ENCODE data around the gene TCEAL6. TPM values are rescaled to one million over a fixed set of nuclear protein-coding genes. Genes with fewer than 3 reads are reported as not detected.

Gene TCEAL6
- total RNA-seq, 2 donors from 2014 or later, result 36.8 TPM; not detected in 1

DNA sequence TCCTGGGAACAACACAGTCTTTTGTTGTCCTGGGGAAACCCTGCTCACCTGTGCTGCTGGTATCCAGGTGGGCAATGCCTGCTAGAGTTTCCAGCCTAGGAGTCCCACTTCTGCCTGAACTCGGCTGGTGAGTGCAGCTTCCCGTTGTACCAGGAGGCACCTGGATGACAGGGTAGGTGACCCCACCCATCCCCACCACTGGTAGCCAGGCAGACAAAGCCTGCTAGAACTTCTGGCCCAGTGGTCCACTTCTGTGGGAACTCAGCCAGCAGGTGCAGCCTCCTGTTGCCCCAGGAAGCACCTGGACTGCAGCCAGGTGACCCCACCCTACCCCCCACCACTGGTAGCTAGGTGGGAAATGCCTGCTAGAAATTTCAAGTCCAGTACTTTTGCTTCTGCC lies 26.5 kb downstream of the TCEAL6 start:
- Histone ChIP-seq H3K27ac (no peak overlapping the region), H3K36me3 (no peaks in the 10 kb centered on the region), H3K27me3 (replicated peaks; ENCODE audit: insufficient read depth) (no peaks in the 10 kb centered on the region), H3K9me3 (no peaks in the 10 kb centered on the region), H3K4me3 (no peak overlapping the region), H3K4me1 (replicated peaks) (no peaks in the 10 kb centered on the region)
- no CpG with 5 or more reads among the region's 2 CpGs for WGBS
- TF ChIP-seq, protein P1, sequence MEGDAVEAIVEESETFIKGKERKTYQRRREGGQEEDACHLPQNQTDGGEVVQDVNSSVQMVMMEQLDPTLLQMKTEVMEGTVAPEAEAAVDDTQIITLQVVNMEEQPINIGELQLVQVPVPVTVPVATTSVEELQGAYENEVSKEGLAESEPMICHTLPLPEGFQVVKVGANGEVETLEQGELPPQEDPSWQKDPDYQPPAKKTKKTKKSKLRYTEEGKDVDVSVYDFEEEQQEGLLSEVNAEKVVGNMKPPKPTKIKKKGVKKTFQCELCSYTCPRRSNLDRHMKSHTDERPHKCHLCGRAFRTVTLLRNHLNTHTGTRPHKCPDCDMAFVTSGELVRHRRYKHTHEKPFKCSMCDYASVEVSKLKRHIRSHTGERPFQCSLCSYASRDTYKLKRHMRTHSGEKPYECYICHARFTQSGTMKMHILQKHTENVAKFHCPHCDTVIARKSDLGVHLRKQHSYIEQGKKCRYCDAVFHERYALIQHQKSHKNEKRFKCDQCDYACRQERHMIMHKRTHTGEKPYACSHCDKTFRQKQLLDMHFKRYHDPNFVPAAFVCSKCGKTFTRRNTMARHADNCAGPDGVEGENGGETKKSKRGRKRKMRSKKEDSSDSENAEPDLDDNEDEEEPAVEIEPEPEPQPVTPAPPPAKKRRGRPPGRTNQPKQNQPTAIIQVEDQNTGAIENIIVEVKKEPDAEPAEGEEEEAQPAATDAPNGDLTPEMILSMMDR (IDR thresholded peaks at IDR 0.05), result no peak
- no peak for TF ChIP-seq POLR2AphosphoS5 (IDR thresholded peaks at IDR 0.05)
- no peak for TF ChIP-seq POLR2A (IDR thresholded peaks at IDR 0.05)
- intact Hi-C loops (cut with DNase I), result no loop called here
- no peak for DNase-seq (ENCODE audit: low spot score)

DNA sequence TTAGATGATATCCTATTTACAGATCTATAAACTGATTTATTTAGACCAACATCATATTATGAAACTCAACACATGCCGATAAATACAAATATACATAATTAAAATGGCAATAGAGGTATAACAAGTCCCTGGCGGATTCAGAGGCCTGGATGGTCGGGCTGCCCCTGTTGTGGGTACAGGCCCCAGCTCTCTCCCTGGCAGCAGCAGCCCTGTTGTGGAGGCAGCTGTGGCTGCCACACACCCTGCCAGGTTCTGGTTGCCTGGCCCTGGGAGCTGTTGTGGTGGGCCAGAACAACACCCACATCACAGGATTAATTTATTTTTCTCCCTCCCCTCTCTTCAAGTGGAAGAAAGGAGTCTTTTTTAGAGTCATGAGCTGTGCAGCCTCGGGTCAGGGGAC lies 28.9 kb downstream of the TCEAL6 start:
- intact Hi-C loops (cut with DNase I), result no loop called here
- TF ChIP-seq POLR2A (IDR thresholded peaks at IDR 0.05) (no peak), POLR2AphosphoS5 (IDR thresholded peaks at IDR 0.05) (no peak)
- TF ChIP-seq, protein P1 (IDR thresholded peaks at IDR 0.05), result no peak
- Histone ChIP-seq H3K4me1 (replicated peaks) (no peaks in the 10 kb centered on the region), H3K27ac (no peak overlapping the region), H3K9me3 (no peaks in the 10 kb centered on the region), H3K4me3 (no peak overlapping the region), H3K27me3 (replicated peaks; ENCODE audit: insufficient read depth) (no peaks in the 10 kb centered on the region), H3K36me3 (no peaks in the 10 kb centered on the region)
- DNase-seq (ENCODE audit: low spot score), result no peak
- WGBS, result 89% methylated on average over 4 of the region's 4 CpGs

Other genes starting within 250 kb of the TCEAL6 start
- 10 to 100 TPM in 1 of 2 donors, 1 to 10 TPM in 1; 7.3 to 14.2 TPM for gene ZMAT1, start 210.5 kb downstream of the TCEAL6 start, total RNA-seq
- 10 to 100 TPM in 1 of 2 donors, 1 to 10 TPM in 1; 1.6 to 37.0 TPM for gene TCEAL2, start 16.8 kb downstream of the TCEAL6 start, total RNA-seq
- gene BEX5, start 13.5 kb upstream of the TCEAL6 start, total RNA-seq, result 10 to 100 TPM in 1 of 2 donors, 1 to 10 TPM in 1; 3.2 to 24.5 TPM
- gene TCP11X1, start 72.8 kb upstream of the TCEAL6 start, total RNA-seq, result not detected
- 1 to 10 TPM in 1 of 2 donors, not detected in 1; 8.7 TPM for gene NXF2, start 104.7 kb upstream of the TCEAL6 start, total RNA-seq

Measured in prostate gland (tissue), 2 donors.